ENCODE data around the gene SQSTM1. TPM values are rescaled to one million over a fixed set of nuclear protein-coding genes. Genes with fewer than 3 reads are reported as not detected.

Gene SQSTM1
- total and polyA plus RNA-seq, 2 of the 8 experiments (the other 6 are each of a cell fraction or from before 2014, with no cell fraction given), result 78.6 to 110 TPM

GRCh38 chr5:179858586-179859427, 38.1 kb downstream of the SQSTM1 start, which contains the start of gene MRNIP (continued):
- no peak for TF ChIP-seq KDM5A (IDR thresholded peaks at IDR 0.05; ENCODE audit: low read length)
- no peak for TF ChIP-seq TEAD4 (IDR thresholded peaks at IDR 0.05; ENCODE audit: low read depth, low read length)
- peak in 1 of 2 experiments; percentile 30; a peak in 1 of 3 replicates for TF ChIP-seq POLR2A (IDR thresholded peaks at IDR 0.05; ENCODE audit: control extremely low read depth in 1 of 2, low read depth in 2 of 2, low read length in 2 of 2)
- no peak for TF ChIP-seq ATF2 (IDR thresholded peaks at IDR 0.05; ENCODE audit: low read length)
- TF ChIP-seq TAF7 (optimal IDR thresholded peaks at IDR 0.05; ENCODE audit: borderline replicate concordance, low read depth, low read length), result peak; percentile 62

Measured in H1 (cell line).